Tibial nerve (tissue), 4 donors: Measurements from ENCODE around the gene AGMO. TPM values are rescaled to one million over a fixed set of nuclear protein-coding genes. Genes with fewer than 3 reads are reported as not detected.

ENCODE experiments used
- DNase-seq, 2 donors: peaks; one replicate each; pipeline ENCODE4 v3.0.0-alpha.2; 2019; ENCODE audit warnings: low spot score in 2 of 2
- H3K27ac ChIP-seq, 4 donors: fragments of 200-600 bp; sonication (generic) in 3 of 4; one replicate each; pipeline ENCODE4 v1.5.1; 2017 to 2019; ENCODE audit warnings: mild to moderate bottlenecking in 1 of 4
- H3K27me3 ChIP-seq, 2 donors: fragments of 200-600 bp; sonication (generic) in 1 of 2; one replicate each; pipeline versions ENCODE4 v1.5.1 to v1.6.0; 2017 to 2019
- H3K36me3 ChIP-seq, 3 donors: fragments of 200-600 bp; sonication (generic); one replicate each; pipeline ENCODE4 v1.5.1; 2018 to 2019
- H3K4me1 ChIP-seq, 4 donors: fragments of 200-600 bp; sonication (generic) in 3 of 4; one replicate each; pipeline ENCODE4 v1.5.1; 2017 to 2019
- H3K4me3 ChIP-seq, 4 donors: fragments of 200-600 bp; sonication (generic) in 3 of 4; one replicate each; pipeline ENCODE4 v1.5.1; 2017 to 2019; ENCODE audit warnings: mild to moderate bottlenecking in 1 of 4, moderate library complexity in 1 of 4
- H3K9me3 ChIP-seq, 4 donors: fragments of 200-600 bp; sonication (generic) in 3 of 4; one replicate each; pipeline ENCODE4 v1.5.1; 2017 to 2019
- CTCF ChIP-seq, 5 experiments: fragments of 200-600 bp in 3 of 5; fragments of 450-650 bp in 2 of 5; sonication (generic) in 3 of 5; IDR thresholded peaks; one replicate each; pipeline ENCODE4 v1.5.1; 2016 to 2019; ENCODE audit warnings: antibody characterized with exemption in 5 of 5, mild to moderate bottlenecking in 3 of 5, moderate library complexity in 2 of 5
- EP300 ChIP-seq, 2 donors: sonication (generic); formaldehyde crosslinking; IDR thresholded peaks; one replicate each; pipeline ENCODE4 v1.6.1; 2017; ENCODE audit warnings: antibody characterized with exemption in 2 of 2, mild to moderate bottlenecking in 1 of 2
- POLR2A ChIP-seq, 2 donors: fragments of 450-650 bp; IDR thresholded peaks; one replicate each; pipeline ENCODE4 v1.6.1; 2017; ENCODE audit warnings: antibody characterized with exemption in 2 of 2, mild to moderate bottlenecking in 2 of 2, moderate library complexity in 2 of 2
- WGBS, 2 donors: methylation state at CpG; one replicate each; pipeline ENCODE4 v1.1.5; 2018; 5-methylcytosine and 5-hydroxymethylcytosine counted together
- total RNA-seq, 4 donors: library from RNA; depleted of rRNA; stranded (reverse); fragments of >200 nt; gene quantifications; one replicate each; pipeline ENCODE4 v1.1.0, GENCODE V29; 2016

The AGMO gene
- total RNA-seq, 4 donors from 2014 or later = 2.4 to 14.0 (median 6.5) TPM

DNA sequence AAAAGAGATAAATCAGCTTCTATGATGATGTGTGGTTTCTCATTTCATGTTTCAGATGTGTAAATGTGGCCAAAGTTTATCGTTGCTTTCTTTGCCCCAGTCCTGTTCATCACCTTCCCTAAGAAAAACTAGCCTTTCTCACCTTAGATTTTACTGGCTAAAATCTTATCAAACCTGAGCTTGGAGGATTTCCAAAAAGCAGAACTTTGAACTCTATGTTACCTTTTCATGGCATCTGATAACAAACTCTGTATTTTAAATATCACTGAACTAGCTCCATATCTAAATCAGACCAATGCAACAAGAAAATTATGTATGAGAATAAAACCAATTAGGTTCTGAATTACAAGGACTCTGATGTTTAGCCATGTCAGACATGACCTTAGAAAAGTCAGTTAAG is 335.8 kb downstream of the AGMO start:
- Histone ChIP-seq H3K27ac (no peak overlapping the region), H3K4me1 (no peaks in the 10 kb centered on the region), H3K27me3 (no peaks in the 10 kb centered on the region), H3K36me3 (no peaks in the 10 kb centered on the region), H3K4me3 (no peak overlapping the region), H3K9me3 (peaks cover 0 to 4% (median 0%) of the 10 kb centered on the region in 4 donors)
- 60 to 72% methylated on average over 1 of the region's 1 CpG for WGBS, 2 donors
- DNase-seq = no peak
- TF ChIP-seq EP300 (IDR thresholded peaks at IDR 0.05) (no peak), POLR2A (IDR thresholded peaks at IDR 0.05) (no peak), CTCF (IDR thresholded peaks at IDR 0.05) (no peak)

GRCh38 chr7:15219758-15220157 is 342.1 kb downstream of the AGMO start:
- H3K4me3 ChIP-seq = no peak overlapping the region
- WGBS, 2 donors = 70 to 76% methylated on average over 1 of the region's 1 CpG
- TF ChIP-seq CTCF (IDR thresholded peaks at IDR 0.05) (no peak), EP300 (IDR thresholded peaks at IDR 0.05) (no peak), POLR2A (IDR thresholded peaks at IDR 0.05) (no peak)
- DNase-seq = no peak
- no peaks in the 10 kb centered on the region for H3K27me3 ChIP-seq
- no peaks in the 10 kb centered on the region for H3K4me1 ChIP-seq
- no peak overlapping the region for H3K27ac ChIP-seq
- no peaks in the 10 kb centered on the region for H3K36me3 ChIP-seq
- H3K9me3 ChIP-seq = peaks cover 0 to 4% (median 0%) of the 10 kb centered on the region in 4 donors

GRCh38 chr7:15218261-15218660 is 343.6 kb downstream of the AGMO start:
- Histone ChIP-seq H3K4me3 (no peak overlapping the region), H3K9me3 (no peaks in the 10 kb centered on the region), H3K4me1 (no peaks in the 10 kb centered on the region), H3K36me3 (no peaks in the 10 kb centered on the region), H3K27ac (no peak overlapping the region), H3K27me3 (no peaks in the 10 kb centered on the region)
- 54 to 68% methylated on average over 1 of the region's 1 CpG for WGBS, 2 donors
- TF ChIP-seq CTCF (IDR thresholded peaks at IDR 0.05) (no peak), EP300 (IDR thresholded peaks at IDR 0.05) (no peak), POLR2A (IDR thresholded peaks at IDR 0.05) (no peak)
- no peak for DNase-seq

- no peak overlapping the region for H3K27ac ChIP-seq
- DNase-seq = no peak
- H3K36me3 ChIP-seq = no peaks in the 10 kb centered on the region
- H3K9me3 ChIP-seq = no peaks in the 10 kb centered on the region
- no peaks in the 10 kb centered on the region for H3K4me1 ChIP-seq
- no peak for TF ChIP-seq EP300 (IDR thresholded peaks at IDR 0.05)
- no peak for TF ChIP-seq POLR2A (IDR thresholded peaks at IDR 0.05)
- no peak for TF ChIP-seq CTCF (IDR thresholded peaks at IDR 0.05)
- 77 to 79% methylated on average over 4 of the region's 4 CpGs for WGBS, 2 donors
- no peak overlapping the region for H3K4me3 ChIP-seq
- no peaks in the 10 kb centered on the region for H3K27me3 ChIP-seq
These were observed 346.2 kb downstream of the AGMO start for GRCh38 chr7:15215616-15216015.

DNA sequence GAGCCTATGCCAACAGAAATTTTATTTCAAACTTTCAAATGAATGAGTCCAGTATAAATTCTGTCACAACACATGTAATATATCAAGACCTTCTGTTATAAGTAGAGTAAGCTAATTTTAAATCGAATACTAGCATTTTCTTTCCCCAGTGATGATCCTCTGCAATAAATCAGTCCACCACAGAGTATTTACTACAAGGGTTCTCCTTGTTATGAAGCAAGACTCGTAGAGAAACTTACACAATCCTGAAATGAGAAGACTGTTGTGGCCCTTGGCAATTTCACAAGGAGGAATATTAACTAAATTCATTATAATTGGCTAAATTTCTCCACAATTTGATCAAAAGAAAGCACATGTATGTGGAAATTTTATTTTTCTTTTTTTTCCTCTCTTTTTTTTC is 346.8 kb downstream of the AGMO start:
- no peaks in the 10 kb centered on the region for H3K9me3 ChIP-seq

More for the DNA sequence above, 346.8 kb downstream of the AGMO start:
- H3K27me3 ChIP-seq = no peaks in the 10 kb centered on the region
- WGBS, 2 donors = 34 to 41% methylated on average over 2 of the region's 2 CpGs
- H3K27ac ChIP-seq = no peak overlapping the region
- no peak overlapping the region for H3K4me3 ChIP-seq
- TF ChIP-seq EP300 (IDR thresholded peaks at IDR 0.05) = no peak
- TF ChIP-seq POLR2A (IDR thresholded peaks at IDR 0.05) = no peak
- no peak for TF ChIP-seq CTCF (IDR thresholded peaks at IDR 0.05)
- no peak for DNase-seq
- no peaks in the 10 kb centered on the region for H3K4me1 ChIP-seq
- H3K36me3 ChIP-seq = no peaks in the 10 kb centered on the region
